Coronary artery (tissue), 2 donors: Measurements from ENCODE around the gene POMP.

ENCODE experiments used
- DNase-seq: peaks from one replicate; pipeline ENCODE4 v3.0.0-alpha.2; 2017; ENCODE audit warnings: low spot score
- H3K27ac ChIP-seq, 2 donors: fragments of 200-600 bp; sonication (generic); one replicate each; pipeline ENCODE4 v1.5.1; 2016 to 2019
- H3K4me3 ChIP-seq: fragments of 200-600 bp; sonication (generic); 2 replicates; pipeline ENCODE4 v1.5.1; 2016; ENCODE audit warnings: mild to moderate bottlenecking, moderate library complexity
- TF ChIP-seq, protein P1 (sequence below): fragments of 200-600 bp; sonication (generic); IDR thresholded peaks from one replicate; pipeline ENCODE4 v1.5.1; 2019; ENCODE audit warnings: antibody characterized with exemption

Gene POMP

DNA sequence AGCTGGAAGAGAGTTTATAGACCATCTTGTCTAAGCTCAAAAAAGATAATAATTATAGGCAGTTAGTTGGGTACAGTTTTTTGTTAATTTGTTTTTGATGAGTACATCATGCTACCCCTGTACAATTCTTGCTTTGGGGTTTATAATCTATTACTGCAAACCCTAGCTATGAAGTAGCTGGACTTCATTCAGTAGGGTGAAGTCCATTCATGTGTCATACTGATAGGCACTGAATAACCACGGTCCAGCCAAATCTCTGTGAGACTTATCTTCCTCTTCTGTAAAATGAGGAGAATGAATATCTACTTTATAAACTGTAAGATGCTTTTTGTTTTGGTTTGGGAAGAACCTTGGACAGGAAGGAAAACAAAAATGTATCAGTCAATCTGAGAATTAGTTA lies 40.3 kb downstream of the POMP start:
- Histone ChIP-seq H3K4me3 (no peak overlapping the region), H3K27ac (no peak overlapping the region)
- no peak for DNase-seq
- TF ChIP-seq, protein P1, sequence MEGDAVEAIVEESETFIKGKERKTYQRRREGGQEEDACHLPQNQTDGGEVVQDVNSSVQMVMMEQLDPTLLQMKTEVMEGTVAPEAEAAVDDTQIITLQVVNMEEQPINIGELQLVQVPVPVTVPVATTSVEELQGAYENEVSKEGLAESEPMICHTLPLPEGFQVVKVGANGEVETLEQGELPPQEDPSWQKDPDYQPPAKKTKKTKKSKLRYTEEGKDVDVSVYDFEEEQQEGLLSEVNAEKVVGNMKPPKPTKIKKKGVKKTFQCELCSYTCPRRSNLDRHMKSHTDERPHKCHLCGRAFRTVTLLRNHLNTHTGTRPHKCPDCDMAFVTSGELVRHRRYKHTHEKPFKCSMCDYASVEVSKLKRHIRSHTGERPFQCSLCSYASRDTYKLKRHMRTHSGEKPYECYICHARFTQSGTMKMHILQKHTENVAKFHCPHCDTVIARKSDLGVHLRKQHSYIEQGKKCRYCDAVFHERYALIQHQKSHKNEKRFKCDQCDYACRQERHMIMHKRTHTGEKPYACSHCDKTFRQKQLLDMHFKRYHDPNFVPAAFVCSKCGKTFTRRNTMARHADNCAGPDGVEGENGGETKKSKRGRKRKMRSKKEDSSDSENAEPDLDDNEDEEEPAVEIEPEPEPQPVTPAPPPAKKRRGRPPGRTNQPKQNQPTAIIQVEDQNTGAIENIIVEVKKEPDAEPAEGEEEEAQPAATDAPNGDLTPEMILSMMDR = no peak

- DNase-seq = no peak
- Histone ChIP-seq H3K4me3 (no peak overlapping the region), H3K27ac (no peak overlapping the region)
- TF ChIP-seq, protein P1 = no peak
These were observed 45.4 kb downstream of the POMP start for GRCh38 chr13:28704282-28704681.

- Histone ChIP-seq H3K4me3 (no peak overlapping the region), H3K27ac (no peak overlapping the region)
- TF ChIP-seq, protein P1 = no peak
- DNase-seq = no peak
These were observed 46.0 kb downstream of the POMP start for GRCh38 chr13:28704919-28705318.

- Histone ChIP-seq H3K4me3 (no peak overlapping the region), H3K27ac (no peak overlapping the region)
- TF ChIP-seq, protein P1 = no peak
- DNase-seq = no peak
These were observed 46.6 kb downstream of the POMP start for GRCh38 chr13:28705461-28706083.

DNA sequence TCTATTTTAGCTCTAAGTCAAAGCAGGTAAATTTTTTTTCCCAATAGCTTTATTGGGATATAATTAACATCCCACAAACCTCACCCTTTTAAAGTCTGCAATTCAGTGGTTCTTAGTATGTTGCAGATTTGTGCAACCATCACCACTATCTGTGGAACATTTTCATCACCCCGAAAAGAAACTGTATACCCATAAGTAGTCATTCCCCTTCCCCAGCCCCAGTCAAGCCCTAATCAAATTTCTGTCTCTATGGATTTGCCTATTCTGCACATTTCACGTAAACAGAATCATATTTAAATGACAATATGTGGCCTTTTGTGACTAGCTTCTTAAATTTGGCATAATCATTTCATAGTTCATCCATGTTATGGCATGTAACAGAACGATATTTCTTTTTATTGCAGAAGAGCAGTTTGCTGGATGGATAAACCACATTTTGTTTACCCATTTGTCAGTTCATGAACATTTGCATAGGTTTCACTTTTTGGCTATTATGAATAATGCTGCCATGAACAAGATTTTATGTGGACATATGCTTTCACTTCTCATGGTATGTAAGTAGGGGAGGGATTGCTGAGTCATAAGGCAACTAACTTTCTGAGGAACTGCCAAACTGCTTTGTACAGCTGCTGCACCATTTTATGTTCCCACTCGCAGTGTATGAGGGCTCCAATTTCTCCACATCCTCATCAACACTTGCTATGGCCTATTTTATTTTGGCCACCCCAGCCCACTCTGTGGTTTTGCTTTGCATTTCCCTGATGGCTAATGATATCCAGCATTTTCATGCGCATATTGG lies 48.9 kb downstream of the POMP start:
- Histone ChIP-seq H3K4me3 (no peak overlapping the region), H3K27ac (peak overlapping the region in 1 of 2 donors; percentile 14)
- TF ChIP-seq, protein P1 = no peak
- no peak for DNase-seq

GRCh38 chr13:28710161-28710560 lies 51.2 kb downstream of the POMP start:
- H3K4me3 ChIP-seq = no peak overlapping the region
- H3K27ac ChIP-seq = no peak overlapping the region
- TF ChIP-seq, protein P1 = no peak
- no peak for DNase-seq

- H3K27ac ChIP-seq = no peak overlapping the region
- TF ChIP-seq, protein P1 = no peak
- DNase-seq = no peak
- H3K4me3 ChIP-seq = no peak overlapping the region
These were observed 55.7 kb downstream of the POMP start for GRCh38 chr13:28714651-28715050.
